H1 (cell line): ENCODE results near the gene FBXO21. TPM values are rescaled to one million over a fixed set of nuclear protein-coding genes. Genes with fewer than 3 reads are reported as not detected.

ENCODE experiments used
- CTCF ChIA-PET: fragments of 300-600 bp; sonication (Branson Sonifier 250); formaldehyde crosslinking; loops from one replicate; lab custom pipeline; 2021; ENCODE audit not compliant: partially characterized antibody; lab: Charles Lee
- POLR2A ChIA-PET: fragments of 300-600 bp; sonication (Branson Sonifier 250); formaldehyde crosslinking; loops from one replicate; lab custom pipeline; 2021; ENCODE audit warnings: inconsistent platforms; ENCODE audit not compliant: partially characterized antibody; lab: Charles Lee
- DNase-seq, 2 experiments: peaks; one replicate each; pipeline versions ENCODE4 v3.0.0 to v3.0.0-alpha.2; 2010 to 2022; ENCODE audit warnings: low spot score in 2 of 2, low read depth in 1 of 2, mixed read lengths in 1 of 2
- FAIRE-seq: peaks from 2 replicates; lab custom pipeline; 2011; peaks lifted over from hg19 to GRCh38; lab: Jason Lieb, UNC
- H2AFZ ChIP-seq: 2 replicates; pipeline ENCODE4 v1.8.1; 2012; ENCODE audit warnings: low read length, inconsistent platforms
- H2AK5ac ChIP-seq: 2 replicates; pipeline ENCODE4 v1.6.1; 2013; ENCODE audit warnings: low read depth, low read length
- H2BK120ac ChIP-seq: replicated peaks from 2 replicates; pipeline ENCODE3; 2013; ENCODE audit warnings: low read depth, low read length, inconsistent platforms
- H2BK12ac ChIP-seq: 2 replicates; pipeline ENCODE4 v1.6.1; 2013; ENCODE audit warnings: low read depth, low read length
- H2BK15ac ChIP-seq: 2 replicates; pipeline ENCODE4 v1.6.1; 2013; ENCODE audit warnings: low read length
- H2BK20ac ChIP-seq: 2 replicates; pipeline ENCODE4 v1.6.1; 2013; ENCODE audit warnings: low read length
- H2BK5ac ChIP-seq: 2 replicates; pipeline ENCODE4 v1.6.1; 2013; ENCODE audit warnings: low read depth, low read length
- H3K14ac ChIP-seq: 2 replicates; pipeline ENCODE4 v1.6.1; 2013; ENCODE audit warnings: inconsistent platforms; ENCODE audit not compliant: insufficient read length
- H3K18ac ChIP-seq: 2 replicates; pipeline ENCODE4 v1.6.1; 2013; ENCODE audit warnings: low read length; ENCODE audit errors: extremely low read depth
- H3K23ac ChIP-seq: 2 replicates; pipeline ENCODE4 v1.6.1; 2013; ENCODE audit warnings: inconsistent platforms; ENCODE audit not compliant: insufficient read length
- H3K23me2 ChIP-seq: 2 replicates; pipeline ENCODE4 v1.6.1; 2013; ENCODE audit warnings: low read depth, low read length
- H3K27ac ChIP-seq: 2 replicates; pipeline ENCODE4 v1.6.1; 2011; ENCODE audit warnings: low read depth, low read length, inconsistent platforms
- H3K27me3 ChIP-seq, 4 experiments: replicated peaks in 1 of 4; 1 replicate in 1 of 4; 2 replicates in 3 of 4; pipeline versions ENCODE4 v1.6.1 to v1.8.1; 2011 to 2013; ENCODE audit warnings: low read length in 3 of 4, mild to moderate bottlenecking in 3 of 4, inconsistent platforms in 2 of 4, mixed read lengths in 2 of 4, moderate library complexity in 1 of 4; ENCODE audit not compliant: control insufficient read depth in 3 of 4, insufficient read depth in 3 of 4; ENCODE audit errors: extremely low read depth in 1 of 4
- H3K36me3 ChIP-seq, 4 experiments: 2 replicates each; pipeline versions ENCODE4 v1.6.1 to v1.8.1; 2011 to 2013; ENCODE audit warnings: mild to moderate bottlenecking in 4 of 4, low read length in 3 of 4, moderate library complexity in 2 of 4, control low read depth in 1 of 4, inconsistent platforms in 1 of 4; ENCODE audit not compliant: insufficient read depth in 4 of 4, control insufficient read depth in 2 of 4
- H3K4ac ChIP-seq: replicated peaks from 2 replicates; pipeline ENCODE3; 2013; ENCODE audit warnings: low read length, low read depth, mixed read lengths, inconsistent platforms; ENCODE audit not compliant: insufficient read length
- H3K4me1 ChIP-seq, 4 experiments: replicated peaks in 1 of 4; 1 replicate in 1 of 4; 2 replicates in 3 of 4; pipeline versions ENCODE4 v1.6.1 to v1.8.1; 2011 to 2013; ENCODE audit warnings: low read length in 3 of 4, inconsistent platforms in 2 of 4, mixed read lengths in 1 of 4; ENCODE audit not compliant: insufficient read depth in 4 of 4, control insufficient read depth in 3 of 4
- H3K4me2 ChIP-seq, 2 experiments: 2 replicates each; pipeline versions ENCODE4 v1.6.1 to v1.8.1; 2011 to 2013; ENCODE audit warnings: low read depth in 2 of 2, low read length in 2 of 2, control low read depth in 1 of 2, inconsistent platforms in 1 of 2, mild to moderate bottlenecking in 1 of 2; ENCODE audit not compliant: insufficient read depth in 1 of 2
- H3K4me3 ChIP-seq, 4 experiments: fragments of 200-600, 300-600 bp in 1 of 4; sonication (generic), shearing (Covaris generic), sonication (Bioruptor Twin) in 1 of 4; 2 replicates each; pipeline versions ENCODE4 v1.5.1 to v1.8.1; 2011 to 2016; ENCODE audit warnings: low read length in 4 of 4, low read depth in 3 of 4, control low read depth in 2 of 4, inconsistent platforms in 2 of 4, mild to moderate bottlenecking in 2 of 4, mixed read lengths in 1 of 4, moderate library complexity in 1 of 4; ENCODE audit not compliant: insufficient read depth in 2 of 4; ENCODE audit errors: extremely low read depth in 1 of 4
- H3K56ac ChIP-seq: replicated peaks from 2 replicates; pipeline ENCODE3; 2013; ENCODE audit warnings: low read depth, mild to moderate bottlenecking, mixed read lengths, low read length, inconsistent platforms; ENCODE audit not compliant: insufficient read length
- H3K79me1 ChIP-seq: 2 replicates; pipeline ENCODE4 v1.6.1; 2013; ENCODE audit warnings: low read depth, low read length, control low read depth
- H3K79me2 ChIP-seq, 2 experiments: 2 replicates each; pipeline versions ENCODE4 v1.6.1 to v1.8.1; 2012 to 2013; ENCODE audit warnings: low read length in 2 of 2, mild to moderate bottlenecking in 2 of 2, inconsistent platforms in 1 of 2; ENCODE audit not compliant: insufficient read depth in 2 of 2, control insufficient read depth in 1 of 2
- H3K9ac ChIP-seq, 4 experiments: replicated peaks in 1 of 4; 1 replicate in 1 of 4; 2 replicates in 3 of 4; pipeline versions ENCODE4 v1.6.1 to v1.8.1; 2011 to 2013; ENCODE audit warnings: low read depth in 3 of 4, low read length in 3 of 4, control low read depth in 2 of 4, mild to moderate bottlenecking in 2 of 4, moderate library complexity in 2 of 4, inconsistent platforms in 1 of 4; ENCODE audit errors: extremely low read depth in 1 of 4
- H3K9me3 ChIP-seq, 2 experiments: 2 replicates each; pipeline versions ENCODE4 v1.6.1 to v1.8.1; 2012 to 2013; ENCODE audit warnings: mild to moderate bottlenecking in 2 of 2, moderate library complexity in 2 of 2, control low read depth in 1 of 2, inconsistent platforms in 1 of 2, low read depth in 1 of 2, low read length in 1 of 2, mixed read lengths in 1 of 2; ENCODE audit not compliant: insufficient read depth in 2 of 2
- H4K20me1 ChIP-seq, 2 experiments: replicated peaks in 1 of 2; 2 replicates each; pipeline versions ENCODE3 to v1.8.1; 2011 to 2013; ENCODE audit warnings: inconsistent platforms in 2 of 2, low read length in 2 of 2, mild to moderate bottlenecking in 1 of 2; ENCODE audit not compliant: insufficient read depth in 2 of 2, control insufficient read depth in 1 of 2
- H4K5ac ChIP-seq: 2 replicates; pipeline ENCODE4 v1.6.1; 2013; ENCODE audit warnings: low read length, low read depth, mixed read lengths, inconsistent platforms; ENCODE audit not compliant: insufficient read length
- H4K8ac ChIP-seq: 2 replicates; pipeline ENCODE4 v1.8.0; 2013; ENCODE audit warnings: mild to moderate bottlenecking, moderate library complexity, low read length, inconsistent platforms; ENCODE audit not compliant: insufficient read depth; ENCODE audit errors: extremely low read depth
- H4K91ac ChIP-seq: replicated peaks from 2 replicates; pipeline ENCODE3; 2013; ENCODE audit warnings: low read length, mixed read lengths, inconsistent platforms; ENCODE audit not compliant: insufficient read length
- CTCF ChIP-seq, 3 experiments: IDR thresholded peaks; 1 replicate in 2 of 3; 2 replicates in 1 of 3; pipeline versions ENCODE4 v1.5.1 to v1.6.1; 2011; ENCODE audit warnings: low read length in 3 of 3, mild to moderate bottlenecking in 3 of 3, inconsistent platforms in 2 of 3, low read depth in 1 of 3, moderate library complexity in 1 of 3; ENCODE audit not compliant: insufficient read depth in 1 of 3; ENCODE audit errors: control extremely low read depth in 1 of 3
- EGR1 ChIP-seq: IDR thresholded peaks from 2 replicates; pipeline ENCODE4 v1.6.1; 2011; ENCODE audit warnings: low read depth, low read length, borderline replicate concordance
- RXRA ChIP-seq: IDR thresholded peaks from 2 replicates; pipeline ENCODE4 v1.6.1; 2011; ENCODE audit warnings: low read depth, mild to moderate bottlenecking, low read length, moderate library complexity; ENCODE audit not compliant: insufficient read depth
- SAP30 ChIP-seq: fragments of 300-600 bp; sonication (generic); IDR thresholded peaks from 2 replicates; pipeline ENCODE4 v1.7.1; 2012; ENCODE audit warnings: low read length, moderate library complexity, mild to moderate bottlenecking, inconsistent platforms; ENCODE audit not compliant: insufficient read depth, insufficient replicate concordance
- SIRT6 ChIP-seq: IDR thresholded peaks from one replicate; pipeline ENCODE4 v1.7.1; 2012; ENCODE audit warnings: low read length, inconsistent platforms
- SIX5 ChIP-seq: IDR thresholded peaks from 2 replicates; pipeline ENCODE4 v1.6.1; 2011; ENCODE audit warnings: mild to moderate bottlenecking, low read depth, low read length
- SUZ12 ChIP-seq: fragments of 200-600 bp; sonication (generic); IDR thresholded peaks from 2 replicates; pipeline ENCODE4 v1.6.1; 2012; ENCODE audit warnings: mild to moderate bottlenecking, inconsistent platforms, low read length, moderate library complexity, mixed read lengths
- WGBS, 2 experiments: shearing (Covaris generic) in 1 of 2; methylation state at CpG; one replicate each; pipeline versions ENCODE4 v1.1.6 to v1.1.7; 2013 to 2015; ENCODE audit warnings: low lambda C conversion rate in 2 of 2, mixed read lengths in 2 of 2, inconsistent platforms in 1 of 2, low coverage in 1 of 2, missing lambda C conversion rate in 1 of 2; ENCODE audit not compliant: insufficient replicate concordance in 2 of 2, insufficient coverage in 1 of 2, insufficient read length in 1 of 2; ENCODE audit errors: extremely low coverage in 1 of 2, missing lambda C conversion rate in 1 of 2; 5-methylcytosine and 5-hydroxymethylcytosine counted together
- polyA plus RNA-seq, 7 experiments: library from polyadenylated mRNA; depleted of rRNA in 3 of 7; stranded (reverse) in 5 of 7; unstranded in 2 of 7; fragments of >200 nt in 5 of 7; fragments of 200-250 nt in 2 of 7; gene quantifications; 1 replicate in 5 of 7; 2 replicates in 1 of 7; 4 replicates in 1 of 7; pipeline versions ENCODE4 v1.2.1 to v1.2.3, GENCODE V29; 2011 to 2013; ENCODE audit warnings: missing spikeins in 2 of 7, mixed read lengths in 2 of 7
- total RNA-seq: library from RNA; stranded (reverse); fragmentation: NEBNext Ultra II Directional; extraction: Animal tissue kit (Norgen Biotek cat#: 25700); gene quantifications from 2 replicates; pipeline ENCODE4 v1.2.1, GENCODE V29; 2021

Gene FBXO21
- total and polyA plus RNA-seq, 2 of the 8 experiments (the other 6 are each of a cell fraction or from before 2014, with no cell fraction given) = 57.0 to 80.6 TPM

- no peak overlapping the region for H4K5ac ChIP-seq
- no peak overlapping the region; the same call in 1 of the 2 replicates for H4K8ac ChIP-seq
- FAIRE-seq = no peak
- H3K36me3 ChIP-seq = peaks cover 20 to 43% (median 37%) of the 10 kb centered on the region in 4 experiments
- H2BK15ac ChIP-seq = no peak overlapping the region
- H3K4me2 ChIP-seq = no peak overlapping the region
- H3K9me3 ChIP-seq = no peaks in the 10 kb centered on the region
- H3K79me1 ChIP-seq = no peaks in the 10 kb centered on the region; the same call in 1 of the 2 replicates
- H2BK120ac ChIP-seq = no peak overlapping the region
- peaks cover 4% of the 10 kb centered on the region; the same call in 1 of the 2 replicates for H3K23me2 ChIP-seq
- peaks cover 0 to 7% of the 10 kb centered on the region in 2 experiments for H4K20me1 ChIP-seq
- H3K79me2 ChIP-seq = 0 out of 4 replicates have a peak, but pooled peaks cover 0 to 2% of the 10 kb centered on the region in 2 experiments
- H4K91ac ChIP-seq = no peak overlapping the region
- no peak overlapping the region for H2AK5ac ChIP-seq
- H3K4me3 ChIP-seq = no peak overlapping the region
- no peak overlapping the region for H3K9ac ChIP-seq
- H3K14ac ChIP-seq = no peak overlapping the region
- WGBS, 2 experiments = 89% methylated on average over 7 of the region's 7 CpGs; no CpG with 5 or more reads in 1 of the 2 experiments
- no peak overlapping the region for H3K56ac ChIP-seq
- CTCF ChIA-PET = interaction anchor here (0.7 to 3.1 kb wide), 8 partner anchors 7 to 669 kb away, joined by 3 to 28 read pairs (median 8); no protein-coding TSS in a partner anchor
- H3K4ac ChIP-seq = no peak overlapping the region
- no peak overlapping the region for H3K18ac ChIP-seq
- no peak overlapping the region for H2BK5ac ChIP-seq
- H2BK20ac ChIP-seq = no peak overlapping the region
- no peak overlapping the region for H2BK12ac ChIP-seq
- H3K23ac ChIP-seq = no peak overlapping the region
- H3K27ac ChIP-seq = no peak overlapping the region
- POLR2A ChIA-PET = interaction anchor here (1.5 kb wide), 1 partner anchor 8 kb away, joined by 5 read pairs; no protein-coding TSS in a partner anchor
- peaks cover 0 to 4% (median 0%) of the 10 kb centered on the region in 4 experiments; a peak in 3 of 7 replicates for H3K4me1 ChIP-seq
- H3K27me3 ChIP-seq = no peaks in the 10 kb centered on the region
- no peak for DNase-seq
- H2AFZ ChIP-seq = no peak overlapping the region
- TF ChIP-seq RXRA (no peak), SIRT6 (no peak), CTCF (IDR thresholded peaks at IDR 0.05; ENCODE audit: control extremely low read depth in 1 of 3, insufficient read depth in 1 of 3, low read depth in 1 of 3, low read length in 3 of 3) (no peak), SIX5 (no peak), SAP30 (no peak), EGR1 (no peak), SUZ12 (no peak)
Measured at GRCh38 chr12:117149431-117149830, 40.8 kb downstream of the FBXO21 start.
